CD14-positive monocyte (primary cell): ENCODE measurements around the gene ITIH3. TPM values are rescaled to one million over a fixed set of nuclear protein-coding genes. Genes with fewer than 3 reads are reported as not detected.
A peak's percentile ranks its signal among the peaks of the same experiment; 100 is the strongest.

Experiments used
- DNase-seq, 3 donors: peaks; one replicate each; pipeline ENCODE4 v3.0.0-alpha.2; 2011 to 2022
- H2AFZ ChIP-seq: 2 replicates; pipeline ENCODE4 v1.6.0; 2012; ENCODE audit warnings: mild to moderate bottlenecking, low read depth, low read length, inconsistent platforms; ENCODE audit not compliant: insufficient read depth, poor library complexity, severe bottlenecking
- H3K27ac ChIP-seq, 2 donors: 1 replicate in 1 of 2; 2 replicates in 1 of 2; pipeline ENCODE4 v1.5.1; 2012 to 2013; ENCODE audit warnings: low read length in 2 of 2, control low read depth in 1 of 2, inconsistent platforms in 1 of 2, low read depth in 1 of 2, mild to moderate bottlenecking in 1 of 2
- H3K27me3 ChIP-seq, 2 donors: one replicate each; pipeline versions ENCODE4 v1.6.0 to v1.6.1; 2011 to 2013; ENCODE audit warnings: low read length in 2 of 2; ENCODE audit not compliant: control insufficient read depth in 2 of 2, insufficient read depth in 2 of 2
- H3K36me3 ChIP-seq, 2 donors: replicated peaks in 1 of 2; 1 replicate in 1 of 2; 2 replicates in 1 of 2; pipeline versions ENCODE4 v1.5.1 to v1.6.1; 2012 to 2013; ENCODE audit warnings: low read length in 2 of 2, control low read depth in 1 of 2, inconsistent platforms in 1 of 2, mild to moderate bottlenecking in 1 of 2; ENCODE audit not compliant: insufficient read depth in 2 of 2, control insufficient read depth in 1 of 2
- H3K4me1 ChIP-seq, 2 donors: 1 replicate in 1 of 2; 2 replicates in 1 of 2; pipeline versions ENCODE4 v1.5.1 to v1.6.1; 2012 to 2013; ENCODE audit warnings: low read length in 2 of 2, control low read depth in 1 of 2, inconsistent platforms in 1 of 2, mild to moderate bottlenecking in 1 of 2, moderate library complexity in 1 of 2; ENCODE audit not compliant: insufficient read depth in 2 of 2, control insufficient read depth in 1 of 2
- H3K4me2 ChIP-seq: replicated peaks from 2 replicates; pipeline ENCODE3; 2012; ENCODE audit warnings: low read length, moderate library complexity, mild to moderate bottlenecking; ENCODE audit not compliant: poor library complexity, severe bottlenecking; ENCODE audit errors: extremely low read depth
- H3K4me3 ChIP-seq, 3 experiments: fragments of 200-600 bp in 1 of 3; sonication (generic) in 1 of 3; replicated peaks in 1 of 3; 1 replicate in 2 of 3; 2 replicates in 1 of 3; pipeline ENCODE4 v1.5.1; 2011 to 2013; ENCODE audit warnings: low read length in 3 of 3, mild to moderate bottlenecking in 3 of 3, control low read depth in 2 of 3, low read depth in 2 of 3, inconsistent platforms in 1 of 3, moderate library complexity in 1 of 3
- H3K79me2 ChIP-seq: 2 replicates; pipeline ENCODE4 v1.6.0; 2012; ENCODE audit warnings: mild to moderate bottlenecking, control low read depth, inconsistent platforms, low read length, moderate library complexity; ENCODE audit not compliant: insufficient read depth
- H3K9ac ChIP-seq: 2 replicates; pipeline ENCODE4 v1.6.0; 2017; ENCODE audit warnings: low read length, mild to moderate bottlenecking; ENCODE audit not compliant: insufficient read depth, poor library complexity, severe bottlenecking
- H3K9me3 ChIP-seq, 2 donors: replicated peaks in 1 of 2; 1 replicate in 1 of 2; 2 replicates in 1 of 2; pipeline versions ENCODE4 v1.5.1 to v1.6.1; 2012 to 2013; ENCODE audit warnings: low read length in 2 of 2, control low read depth in 1 of 2; ENCODE audit not compliant: control insufficient read depth in 1 of 2, insufficient read depth in 1 of 2
- H4K20me1 ChIP-seq: 2 replicates; pipeline ENCODE4 v1.6.0; 2012; ENCODE audit warnings: mild to moderate bottlenecking, low read length, control low read depth, moderate library complexity; ENCODE audit not compliant: insufficient read depth
- H3K27ac Mint-ChIP-seq, 7 donors: one replicate each; pipeline ENCODE4 v1.8.0; 2020; ENCODE audit warnings: mild to moderate bottlenecking in 7 of 7, mixed read lengths in 7 of 7, moderate library complexity in 6 of 7, inconsistent platforms in 2 of 7
- H3K27me3 Mint-ChIP-seq, 3 donors: one replicate each; pipeline ENCODE4 v1.8.0; 2021 to 2022; ENCODE audit warnings: low read depth in 3 of 3, mild to moderate bottlenecking in 3 of 3, mixed read lengths in 3 of 3, moderate library complexity in 3 of 3, inconsistent platforms in 1 of 3
- H3K36me3 Mint-ChIP-seq, 2 donors: one replicate each; pipeline ENCODE4 v1.8.0; 2020; ENCODE audit warnings: mixed read lengths in 2 of 2, inconsistent platforms in 1 of 2, mild to moderate bottlenecking in 1 of 2
- H3K4me1 Mint-ChIP-seq: one replicate; pipeline ENCODE4 v1.8.0; 2020; ENCODE audit warnings: mild to moderate bottlenecking, mixed read lengths
- H3K4me3 Mint-ChIP-seq, 2 donors: one replicate each; pipeline ENCODE4 v1.8.0; 2020; ENCODE audit warnings: mild to moderate bottlenecking in 2 of 2, mixed read lengths in 2 of 2, moderate library complexity in 1 of 2
- H3K9me3 Mint-ChIP-seq, 7 donors: one replicate each; pipeline ENCODE4 v1.8.0; 2020 to 2022; ENCODE audit warnings: mixed read lengths in 7 of 7, mild to moderate bottlenecking in 6 of 7, moderate library complexity in 6 of 7, inconsistent platforms in 2 of 7
- WGBS: methylation state at CpG from one replicate; pipeline ENCODE4 v1.1.5; 2013; ENCODE audit warnings: missing lambda C conversion rate; ENCODE audit not compliant: insufficient coverage; 5-methylcytosine and 5-hydroxymethylcytosine counted together
- intact Hi-C, 2 donors: fragments of 100-400 bp; cut with micrococcal nuclease; formaldehyde crosslinking; loops; one replicate each; pipeline versions ENCODE4 v1.15.0 to v1.15.1; 2023
- polyA plus RNA-seq, 3 donors: library from polyadenylated mRNA; depleted of rRNA in 1 of 3; unstranded in 2 of 3; stranded (reverse) in 1 of 3; fragments of 300-500 nt in 2 of 3; fragments of >200 nt in 1 of 3; fragmentation: Illumina TruSeq in 2 of 3; gene quantifications; 1 replicate in 2 of 3; 2 replicates in 1 of 3; pipeline ENCODE4 v1.2.3, GENCODE V29; 2012 to 2021
- TF ChIP-seq, protein P1 (sequence below): fragments of 200-600 bp; IDR thresholded peaks from one replicate; pipeline ENCODE4 v1.8.0; 2022; ENCODE audit warnings: antibody characterized with exemption, mild to moderate bottlenecking

Gene ITIH3
- polyA plus RNA-seq, 3 donors, result 0.07 TPM; not detected in 2

DNA sequence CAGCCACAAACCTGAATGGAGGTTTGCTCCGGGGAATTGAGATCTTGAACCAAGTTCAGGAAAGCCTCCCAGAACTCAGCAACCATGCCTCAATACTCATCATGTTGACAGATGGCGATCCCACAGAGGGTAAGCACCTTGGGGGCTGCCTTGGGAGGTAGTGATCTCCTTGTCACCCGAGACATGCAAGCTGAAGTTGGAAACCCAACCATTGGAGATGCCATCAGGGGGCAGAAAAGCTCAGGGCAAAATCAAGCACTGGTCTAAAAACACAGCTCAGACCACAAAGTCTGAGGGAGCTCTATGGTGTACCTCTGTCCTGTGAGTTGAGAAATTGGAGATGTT is 11.4 kb upstream of the ITIH3 start:
- WGBS, result no CpG with 5 or more reads among the region's 3 CpGs
- Histone ChIP-seq H3K9ac (no peak overlapping the region), H2AFZ (no peak overlapping the region), H3K27me3 (no peaks in the 10 kb centered on the region), H3K4me1 (peaks cover 28 to 39% of the 10 kb centered on the region in 2 donors), H3K79me2 (no peaks in the 10 kb centered on the region), H4K20me1 (no peaks in the 10 kb centered on the region), H3K27ac (no peak overlapping the region), H3K4me2 (no peak overlapping the region), H3K4me3 (no peak overlapping the region), H3K36me3 (no peaks in the 10 kb centered on the region), H3K9me3 (no peaks in the 10 kb centered on the region)
- peaks cover 42% of the 10 kb centered on the region for H3K4me1 Mint-ChIP-seq
- H3K9me3 Mint-ChIP-seq, result peaks cover 0 to 2% (median 0%) of the 10 kb centered on the region in 7 donors
- peaks cover under 1 to 3% of the 10 kb centered on the region in 2 donors for H3K36me3 Mint-ChIP-seq
- no peak for DNase-seq
- no peak overlapping the region for H3K27ac Mint-ChIP-seq
- TF ChIP-seq, protein P1, sequence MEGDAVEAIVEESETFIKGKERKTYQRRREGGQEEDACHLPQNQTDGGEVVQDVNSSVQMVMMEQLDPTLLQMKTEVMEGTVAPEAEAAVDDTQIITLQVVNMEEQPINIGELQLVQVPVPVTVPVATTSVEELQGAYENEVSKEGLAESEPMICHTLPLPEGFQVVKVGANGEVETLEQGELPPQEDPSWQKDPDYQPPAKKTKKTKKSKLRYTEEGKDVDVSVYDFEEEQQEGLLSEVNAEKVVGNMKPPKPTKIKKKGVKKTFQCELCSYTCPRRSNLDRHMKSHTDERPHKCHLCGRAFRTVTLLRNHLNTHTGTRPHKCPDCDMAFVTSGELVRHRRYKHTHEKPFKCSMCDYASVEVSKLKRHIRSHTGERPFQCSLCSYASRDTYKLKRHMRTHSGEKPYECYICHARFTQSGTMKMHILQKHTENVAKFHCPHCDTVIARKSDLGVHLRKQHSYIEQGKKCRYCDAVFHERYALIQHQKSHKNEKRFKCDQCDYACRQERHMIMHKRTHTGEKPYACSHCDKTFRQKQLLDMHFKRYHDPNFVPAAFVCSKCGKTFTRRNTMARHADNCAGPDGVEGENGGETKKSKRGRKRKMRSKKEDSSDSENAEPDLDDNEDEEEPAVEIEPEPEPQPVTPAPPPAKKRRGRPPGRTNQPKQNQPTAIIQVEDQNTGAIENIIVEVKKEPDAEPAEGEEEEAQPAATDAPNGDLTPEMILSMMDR, result no peak
- H3K27me3 Mint-ChIP-seq, result peaks cover 4 to 13% (median 7%) of the 10 kb centered on the region in 3 donors
- intact Hi-C loops, result loop anchor here in 1 of 2 donors (5.0 kb wide), 1 partner anchor 36 kb away; no protein-coding TSS in a partner anchor
- H3K4me3 Mint-ChIP-seq, result no peak overlapping the region

DNA sequence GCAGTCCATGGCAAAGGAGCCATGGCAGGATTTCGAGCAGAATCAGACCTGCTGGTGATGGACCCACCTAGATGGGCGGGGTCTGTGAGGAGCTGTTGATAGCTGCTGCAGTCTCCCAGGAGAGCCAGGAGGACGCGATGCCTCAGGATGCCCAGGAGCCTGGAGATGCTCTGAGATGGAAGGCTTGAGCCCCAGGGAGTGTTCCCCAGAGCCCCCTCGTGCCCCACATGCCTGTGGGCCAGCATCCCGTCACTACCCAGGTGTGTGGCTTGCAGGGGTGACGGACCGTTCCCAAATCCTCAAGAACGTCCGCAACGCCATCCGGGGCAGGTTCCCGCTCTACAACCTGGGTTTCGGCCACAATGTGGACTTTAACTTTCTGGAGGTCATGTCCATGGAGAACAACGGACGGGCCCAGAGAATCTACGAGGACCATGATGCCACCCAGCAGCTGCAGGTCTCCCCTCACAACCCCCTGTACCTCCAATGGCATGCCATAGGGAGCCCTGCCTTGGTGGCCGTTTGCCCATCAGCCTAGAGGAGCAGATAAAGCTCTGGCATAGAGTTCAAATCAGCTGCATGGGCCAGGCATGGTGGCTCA is 10.5 kb upstream of the ITIH3 start:
- Histone ChIP-seq H3K79me2 (no peaks in the 10 kb centered on the region), H3K4me2 (no peak overlapping the region), H3K4me3 (no peak overlapping the region), H3K4me1 (peaks cover 19 to 30% of the 10 kb centered on the region in 2 donors), H2AFZ (no peak overlapping the region), H3K27me3 (no peaks in the 10 kb centered on the region), H3K9ac (no peak overlapping the region), H4K20me1 (no peaks in the 10 kb centered on the region), H3K27ac (no peak overlapping the region), H3K36me3 (no peaks in the 10 kb centered on the region), H3K9me3 (no peaks in the 10 kb centered on the region)
- Mint-ChIP-seq H3K4me3 (no peak overlapping the region), H3K36me3 (no peaks in the 10 kb centered on the region), H3K9me3 (peaks cover 0 to 2% (median 0%) of the 10 kb centered on the region in 7 donors), H3K27me3 (peaks cover 5 to 16% (median 7%) of the 10 kb centered on the region in 3 donors), H3K27ac (peak overlapping the region in 1 of 7 donors; percentile 57), H3K4me1 (peaks cover 32% of the 10 kb centered on the region)
- no peak for DNase-seq
- TF ChIP-seq, protein P1, result no peak
- intact Hi-C loops, result loop anchor here in 1 of 2 donors (5.0 kb wide), 1 partner anchor 37 kb away; no protein-coding TSS in a partner anchor
- 95% methylated on average over 18 of the region's 18 CpGs for WGBS
